NCI-H1092 treated with DMSO at 0.1 percent for 48 hours (cell line): ENCODE data around the gene TBC1D8.

Experiments
- DNase-seq: peaks from one replicate; lab custom pipeline; 2025; lab: John Stamatoyannopoulos, UW

Gene TBC1D8

GRCh38 chr2:101135412-101136296 is 15.5 kb downstream of the TBC1D8 start:
- no peak for DNase-seq

- no peak for DNase-seq
Observed at GRCh38 chr2:101133492-101134100, 17.6 kb downstream of the TBC1D8 start.

GRCh38 chr2:101132202-101132601 is 19.0 kb downstream of the TBC1D8 start:
- no peak for DNase-seq

- no peak for DNase-seq
Observed at GRCh38 chr2:101130081-101130480, 21.1 kb downstream of the TBC1D8 start.

GRCh38 chr2:101127319-101128056 is 23.7 kb downstream of the TBC1D8 start:
- DNase-seq: no peak

- DNase-seq: no peak
Observed at GRCh38 chr2:101125808-101126207, 25.4 kb downstream of the TBC1D8 start.

GRCh38 chr2:101125374-101125773 is 25.8 kb downstream of the TBC1D8 start:
- no peak for DNase-seq

GRCh38 chr2:101124643-101125366 is 26.4 kb downstream of the TBC1D8 start:
- DNase-seq: no peak

- no peak for DNase-seq
Observed at GRCh38 chr2:101123795-101124471, 27.2 kb downstream of the TBC1D8 start.

- no peak for DNase-seq
Observed at GRCh38 chr2:101121174-101121573, 30.0 kb downstream of the TBC1D8 start.

GRCh38 chr2:101120124-101120996 is 30.8 kb downstream of the TBC1D8 start:
- DNase-seq: no peak

- DNase-seq: no peak
Observed at GRCh38 chr2:101119431-101119830, 31.8 kb downstream of the TBC1D8 start.

- peak; percentile 36 for DNase-seq
Observed at GRCh38 chr2:101116841-101117552, 34.2 kb downstream of the TBC1D8 start.

- no peak for DNase-seq
Observed at GRCh38 chr2:101116348-101116747, 34.8 kb downstream of the TBC1D8 start.

- DNase-seq: no peak
Observed at GRCh38 chr2:101115664-101116063, 35.5 kb downstream of the TBC1D8 start.

- DNase-seq: no peak
Observed at GRCh38 chr2:101114815-101115214, 36.4 kb downstream of the TBC1D8 start.

GRCh38 chr2:101114268-101114783 is 36.9 kb downstream of the TBC1D8 start:
- DNase-seq: peak; percentile 18

- peak; percentile 77 for DNase-seq
Observed at GRCh38 chr2:101113441-101114267, 37.5 kb downstream of the TBC1D8 start.

- DNase-seq: no peak
Observed at GRCh38 chr2:101112772-101113157, 38.4 kb downstream of the TBC1D8 start.
